Adipocyte (in vitro differentiated cells): ENCODE measurements around the gene MFSD11.
A peak's percentile ranks its signal among the peaks of the same experiment; 100 is the strongest.
"Not testable (repeated sequence)": the region's sequence is repeated elsewhere in the genome, so short reads cannot be mapped to it uniquely, and the experiment has no call there.

Source experiments
- DNase-seq: peaks from one replicate; pipeline ENCODE4 v3.0.0-alpha.2; 2015; ENCODE audit warnings: low read depth
- H3K27me3 ChIP-seq: replicated peaks from 2 replicates; pipeline ENCODE4 v1.7.0; 2013; ENCODE audit warnings: mild to moderate bottlenecking, low read length, moderate library complexity; ENCODE audit not compliant: control insufficient read depth, insufficient read depth
- H3K36me3 ChIP-seq: 2 replicates; pipeline ENCODE4 v1.7.0; 2013; ENCODE audit warnings: low read length, mild to moderate bottlenecking, moderate library complexity; ENCODE audit not compliant: control insufficient read depth, insufficient read depth, severe bottlenecking
- H3K4me1 ChIP-seq: 2 replicates; pipeline ENCODE4 v1.7.0; 2013; ENCODE audit warnings: mild to moderate bottlenecking, low read length, moderate library complexity; ENCODE audit not compliant: control insufficient read depth, insufficient read depth
- H3K4me3 ChIP-seq: 2 replicates; pipeline ENCODE4 v1.7.0; 2013; ENCODE audit warnings: mild to moderate bottlenecking, low read length, moderate library complexity
- H3K9ac ChIP-seq: 2 replicates; pipeline ENCODE4 v1.7.0; 2013; ENCODE audit warnings: mild to moderate bottlenecking, low read length, moderate library complexity
- H3K9me3 ChIP-seq: 2 replicates; pipeline ENCODE4 v1.7.0; 2013; ENCODE audit warnings: mild to moderate bottlenecking, low read length, moderate library complexity; ENCODE audit not compliant: control insufficient read depth

Gene MFSD11

DNA sequence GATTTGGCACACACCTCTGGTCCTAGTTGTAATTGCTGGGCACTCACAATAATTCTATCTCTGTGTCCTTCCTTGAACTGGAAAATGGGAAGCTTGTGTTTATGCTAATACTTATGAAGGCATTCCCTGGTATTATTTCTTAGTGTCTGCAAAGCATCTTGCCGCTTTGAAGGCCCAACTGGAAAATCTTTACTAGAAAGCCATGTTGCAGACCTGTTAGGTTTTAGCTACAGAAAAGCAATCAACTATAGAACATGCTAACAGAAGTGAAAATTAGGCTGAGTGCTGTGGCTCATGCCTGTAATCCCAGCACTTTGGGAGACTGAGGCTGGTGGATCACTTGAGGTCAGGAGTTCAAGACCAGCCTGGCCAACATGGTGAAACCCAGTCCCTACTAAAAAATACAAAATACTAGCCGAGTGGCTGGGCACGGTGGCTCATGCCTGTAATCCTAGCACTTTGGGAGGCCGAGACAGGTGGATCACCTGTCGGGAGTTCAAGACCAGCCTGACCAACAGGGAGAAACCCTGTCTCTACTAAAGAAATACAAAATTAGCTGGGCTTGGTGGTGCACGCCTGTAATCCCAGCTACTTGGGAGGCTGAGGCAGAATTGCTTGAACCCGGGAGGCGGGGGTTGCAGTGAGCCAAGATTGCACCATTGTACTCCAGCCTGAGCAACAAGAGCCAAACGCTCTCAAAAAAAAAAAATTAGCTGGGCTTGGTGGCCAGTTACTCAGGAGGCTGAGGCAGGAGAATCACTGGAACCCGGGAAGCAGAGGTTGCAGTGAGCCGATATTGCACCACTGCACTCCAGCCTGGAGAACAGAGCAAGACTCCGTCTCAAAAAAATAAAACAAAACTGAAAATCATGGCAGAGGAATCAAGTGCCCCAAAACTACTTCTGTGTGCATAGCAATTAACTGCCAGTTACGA, 5.9 kb upstream of the MFSD11 start:
- H3K9me3 ChIP-seq, DNase-seq, H3K9ac ChIP-seq, H3K27me3 ChIP-seq, H3K4me3 ChIP-seq: not testable (repeated sequence)
- peaks cover 53% of the 10 kb centered on the region for H3K4me1 ChIP-seq
- H3K36me3 ChIP-seq: peaks cover 51% of the 10 kb centered on the region

DNA sequence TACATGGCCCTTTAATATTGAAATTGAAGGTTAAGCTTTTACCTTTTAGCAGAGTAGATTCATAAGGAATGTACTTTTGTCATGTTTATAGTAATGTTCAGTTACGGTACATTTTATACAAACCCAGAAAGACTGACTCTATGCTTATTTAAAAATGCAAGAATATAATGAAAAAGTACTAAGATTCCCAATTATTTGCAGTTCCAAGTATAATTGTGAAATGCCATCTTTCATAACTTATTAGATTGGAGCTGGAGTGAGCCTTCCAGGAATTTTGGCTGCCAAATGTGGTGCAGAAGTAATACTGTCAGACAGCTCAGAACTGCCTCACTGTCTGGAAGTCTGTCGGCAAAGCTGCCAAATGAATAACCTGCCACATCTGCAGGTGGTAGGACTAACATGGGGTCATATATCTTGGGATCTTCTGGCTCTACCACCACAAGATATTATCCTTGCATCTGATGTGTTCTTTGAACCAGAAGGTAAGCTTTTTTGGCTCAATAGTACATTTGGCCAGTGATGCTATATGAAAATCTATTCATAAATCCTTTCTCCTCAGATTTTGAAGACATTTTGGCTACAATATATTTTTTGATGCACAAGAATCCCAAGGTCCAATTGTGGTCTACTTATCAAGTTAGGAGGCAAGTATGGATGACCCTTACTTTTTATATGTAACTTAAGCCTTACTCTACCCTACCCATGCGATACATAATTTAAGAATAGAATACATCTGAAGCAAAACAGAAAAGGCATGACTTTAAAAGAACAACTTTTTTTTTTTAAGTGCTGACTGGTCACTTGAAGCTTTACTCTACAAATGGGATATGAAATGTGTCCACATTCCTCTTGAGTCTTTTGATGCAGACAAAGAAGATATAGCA, 4.9 kb upstream of the MFSD11 start:
- peak overlapping the region; percentile 99 for H3K4me3 ChIP-seq
- peak; percentile 38 for DNase-seq

DNA sequence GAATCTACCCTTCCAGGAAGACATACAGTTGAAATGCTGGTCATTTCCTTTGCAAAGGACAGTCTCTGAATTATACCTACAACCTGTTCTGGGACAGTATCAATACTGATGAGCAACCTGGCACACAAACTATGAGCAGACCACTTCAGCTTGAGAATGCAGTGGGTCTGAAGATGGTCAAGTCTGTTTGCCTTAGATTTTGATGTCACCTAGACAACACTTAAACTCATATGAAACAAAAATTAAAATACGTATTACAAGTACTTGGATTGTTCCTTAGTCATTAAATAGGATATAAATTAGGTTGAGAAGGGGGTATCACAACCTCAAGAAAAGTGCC, 4.3 kb upstream of the MFSD11 start:
- Histone ChIP-seq H3K9ac (peak overlapping the region; percentile 99), H3K4me1 (peaks cover 42% of the 10 kb centered on the region), H3K9me3 (no peaks in the 10 kb centered on the region), H3K27me3 (no peaks in the 10 kb centered on the region), H3K4me3 (peak overlapping the region; percentile 99), H3K36me3 (peaks cover 51% of the 10 kb centered on the region)
- DNase-seq: no peak

More for the DNA sequence above, 4.9 kb upstream of the MFSD11 start:
- H3K9ac ChIP-seq: no peak overlapping the region
- H3K4me1 ChIP-seq: peaks cover 47% of the 10 kb centered on the region
- no peaks in the 10 kb centered on the region for H3K9me3 ChIP-seq
- peaks cover 51% of the 10 kb centered on the region for H3K36me3 ChIP-seq
- H3K27me3 ChIP-seq: no peaks in the 10 kb centered on the region

DNA sequence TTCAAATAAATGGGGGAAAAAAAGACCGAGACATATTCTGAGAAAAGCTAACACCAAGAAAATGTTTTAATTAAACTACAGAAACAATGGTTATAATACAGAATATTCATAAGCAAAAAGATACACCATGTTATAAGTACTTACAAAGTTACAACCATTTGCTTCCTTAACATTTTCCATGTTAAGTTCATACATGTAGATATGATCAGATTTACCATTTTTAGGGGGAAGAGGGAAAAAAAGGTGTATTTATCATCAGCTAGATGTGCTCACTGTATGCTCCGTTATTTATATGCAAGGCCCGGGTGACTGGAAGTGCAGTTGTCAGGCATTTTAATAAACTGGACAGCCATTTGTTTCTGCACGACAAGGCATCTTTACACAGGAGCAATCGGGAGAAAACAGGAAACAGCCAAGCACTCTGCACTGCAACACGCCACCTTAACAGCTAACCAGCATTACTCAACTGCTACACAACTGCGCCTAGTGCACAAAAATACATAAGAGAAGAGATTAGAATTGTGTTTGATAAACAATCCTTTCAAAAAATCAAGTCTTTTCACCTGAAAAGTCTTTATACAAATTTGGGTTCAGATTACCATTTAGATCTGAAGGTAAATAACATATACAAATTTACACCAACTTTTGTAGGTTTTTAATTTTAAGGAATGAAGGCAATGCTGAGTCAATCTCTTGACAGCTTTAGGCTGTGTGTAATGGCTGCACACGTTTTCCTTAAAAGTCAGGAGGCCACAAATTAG, 3.7 kb upstream of the MFSD11 start:
- Histone ChIP-seq H3K4me3 (peak overlapping the region; percentile 99), H3K9ac (peak overlapping the region; percentile 99), H3K4me1 (peaks cover 47% of the 10 kb centered on the region), H3K27me3 (no peaks in the 10 kb centered on the region), H3K36me3 (peaks cover 51% of the 10 kb centered on the region), H3K9me3 (no peaks in the 10 kb centered on the region)
- DNase-seq: peak; percentile 45

DNA sequence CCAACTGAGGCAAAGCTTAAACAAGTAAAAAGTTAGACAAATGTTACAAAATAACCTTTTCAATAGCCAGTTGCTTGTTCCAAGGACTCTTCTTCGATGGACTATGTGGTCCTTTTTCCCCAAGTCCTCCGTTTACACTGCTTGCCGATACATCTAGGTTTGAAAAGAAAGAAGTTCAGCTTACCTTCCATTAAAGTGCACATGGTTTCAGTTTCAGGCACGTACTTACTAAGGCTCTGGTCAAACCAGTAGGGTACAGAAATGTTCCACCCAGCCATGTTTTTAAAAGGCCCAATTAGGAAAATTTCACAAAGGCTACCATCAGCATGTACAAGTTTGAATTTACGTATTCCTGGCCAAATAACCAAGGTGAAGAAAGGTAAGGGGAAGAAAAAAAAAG, 2.9 kb upstream of the MFSD11 start:
- Histone ChIP-seq H3K9me3 (no peaks in the 10 kb centered on the region), H3K27me3 (no peaks in the 10 kb centered on the region), H3K4me1 (peaks cover 45% of the 10 kb centered on the region), H3K36me3 (peaks cover 50% of the 10 kb centered on the region), H3K9ac (peak overlapping the region; percentile 99), H3K4me3 (peak overlapping the region; percentile 99)
- DNase-seq: peak; percentile 68

- peak overlapping the region; percentile 99 for H3K9ac ChIP-seq
- H3K4me3 ChIP-seq: peak overlapping the region; percentile 99
- H3K36me3 ChIP-seq: peaks cover 45% of the 10 kb centered on the region
- DNase-seq: peak; percentile 28
- peaks cover 52% of the 10 kb centered on the region for H3K4me1 ChIP-seq
- H3K27me3 ChIP-seq: no peaks in the 10 kb centered on the region
- H3K9me3 ChIP-seq: no peaks in the 10 kb centered on the region
Measured at GRCh38 chr17:76735586-76736348, 2.2 kb upstream of the MFSD11 start.

DNA sequence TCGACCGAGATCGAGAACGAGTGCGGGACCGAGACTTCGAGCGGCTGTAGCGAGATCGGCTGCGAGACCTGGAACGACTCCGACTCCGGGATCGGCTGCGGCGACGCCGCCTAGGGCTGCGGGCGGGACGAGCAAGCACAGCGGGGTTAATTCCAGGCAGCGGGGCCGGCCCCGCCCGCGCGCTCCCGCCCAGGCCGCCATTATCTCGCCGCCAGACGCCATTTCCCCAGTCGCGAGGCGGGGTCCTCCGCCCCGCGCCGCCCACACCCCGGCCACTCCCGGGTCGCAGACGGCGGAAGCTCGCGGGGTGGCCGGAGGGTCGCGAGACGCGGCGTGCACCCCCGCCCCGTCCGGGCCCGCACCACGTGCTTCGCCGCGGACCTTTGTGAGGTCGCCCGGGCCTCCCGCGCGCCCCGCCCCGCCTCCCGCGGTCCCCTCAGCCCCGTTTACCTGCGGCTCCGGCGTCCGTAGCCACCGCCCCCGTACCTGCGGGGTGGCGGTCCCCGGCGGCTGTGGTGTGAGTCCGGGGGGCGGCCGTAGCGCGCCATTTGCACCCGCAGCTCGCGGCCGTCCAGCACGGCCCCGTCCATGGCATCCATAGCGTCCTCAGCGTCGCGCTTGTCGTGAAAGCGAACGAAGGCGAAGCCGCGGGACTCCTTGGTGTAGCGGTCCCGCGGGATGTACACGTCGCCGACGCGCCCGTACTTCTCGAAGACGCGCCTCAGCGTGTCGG, 1.4 kb upstream of the MFSD11 start:
- Histone ChIP-seq H3K9ac (peak overlapping the region; percentile 99), H3K4me1 (peaks cover 54% of the 10 kb centered on the region), H3K36me3 (peaks cover 41% of the 10 kb centered on the region), H3K4me3 (peak overlapping the region; percentile 99), H3K9me3 (no peaks in the 10 kb centered on the region), H3K27me3 (no peaks in the 10 kb centered on the region)
- peak; percentile 87 for DNase-seq

- H3K36me3 ChIP-seq: peaks cover 44% of the 10 kb centered on the region
- H3K27me3 ChIP-seq: no peaks in the 10 kb centered on the region
- peaks cover 53% of the 10 kb centered on the region for H3K4me1 ChIP-seq
- DNase-seq: peak; percentile 99
- H3K9me3 ChIP-seq: no peaks in the 10 kb centered on the region
- H3K4me3 ChIP-seq: peak within 1 kb of the TSS; percentile 99
- H3K9ac ChIP-seq: peak within 1 kb of the TSS; percentile 99
Measured at GRCh38 chr17:76737082-76737675, 740 bp upstream of the MFSD11 start, which contains the start of gene SRSF2. TSS of gene SRSF2 (minus strand) at chr17:76737331. CDS start at chr17:76737160, 171 bp downstream.

DNA sequence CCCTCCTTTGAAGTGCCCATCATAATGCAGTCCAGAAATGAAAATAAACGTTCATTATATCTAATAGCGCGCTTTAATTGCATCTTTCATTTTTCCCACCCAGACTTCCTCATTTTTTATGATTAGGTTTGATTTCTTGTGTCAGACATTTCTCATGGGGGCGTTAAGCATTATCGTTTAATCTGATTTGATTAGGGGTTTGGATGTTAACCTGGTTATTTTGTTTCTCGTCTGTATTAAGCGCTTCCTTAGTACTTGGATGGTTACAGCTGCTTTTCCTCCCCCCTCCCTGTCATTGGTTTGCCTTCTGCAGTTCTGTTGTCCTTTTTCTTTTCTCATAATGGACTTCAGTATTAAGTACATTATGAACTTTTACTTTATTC, 540 bp downstream of the MFSD11 start:
- H3K9me3 ChIP-seq: no peaks in the 10 kb centered on the region
- peaks cover 40% of the 10 kb centered on the region for H3K4me1 ChIP-seq
- DNase-seq: peak; percentile 41
- H3K27me3 ChIP-seq: no peaks in the 10 kb centered on the region
- H3K36me3 ChIP-seq: peaks cover 45% of the 10 kb centered on the region
- peak overlapping the region; percentile 99 for H3K4me3 ChIP-seq
- peak overlapping the region; percentile 98 for H3K9ac ChIP-seq
